Mesenchymal stem cell (in vitro differentiated cells and primary cell): ENCODE measurements around the gene XPO6.
A peak's percentile ranks its signal among the peaks of the same experiment; 100 is the strongest.

Source experiments
- DNase-seq: peaks from one replicate; pipeline ENCODE4 v3.0.0-alpha.2; 2013
- H2AFZ ChIP-seq: one replicate; pipeline ENCODE4 v1.6.1; 2013; ENCODE audit warnings: low read depth, mild to moderate bottlenecking, control low read depth, inconsistent platforms, low read length, moderate library complexity
- H2AK5ac ChIP-seq: 2 replicates; pipeline ENCODE4 v1.6.1; 2013; ENCODE audit warnings: low read length, moderate library complexity, mild to moderate bottlenecking, inconsistent platforms; ENCODE audit not compliant: severe bottlenecking
- H2BK120ac ChIP-seq: one replicate; pipeline ENCODE4 v1.6.1; 2013; ENCODE audit warnings: low read depth, mild to moderate bottlenecking, inconsistent platforms, low read length, moderate library complexity
- H2BK12ac ChIP-seq, 2 experiments: one replicate each; pipeline ENCODE4 v1.6.1; 2013; ENCODE audit warnings: inconsistent platforms in 2 of 2, low read length in 2 of 2, mild to moderate bottlenecking in 2 of 2, moderate library complexity in 2 of 2, control low read depth in 1 of 2
- H2BK15ac ChIP-seq: one replicate; pipeline ENCODE4 v1.6.1; 2013; ENCODE audit warnings: mild to moderate bottlenecking, low read depth, inconsistent platforms; ENCODE audit not compliant: poor library complexity, severe bottlenecking
- H2BK5ac ChIP-seq: 2 replicates; pipeline ENCODE4 v1.6.1; 2013; ENCODE audit warnings: low read depth, mild to moderate bottlenecking, low read length, control low read depth, inconsistent platforms; ENCODE audit not compliant: poor library complexity, severe bottlenecking
- H3K14ac ChIP-seq, 2 experiments: one replicate each; pipeline ENCODE4 v1.6.1; 2013; ENCODE audit warnings: inconsistent platforms in 2 of 2, low read length in 2 of 2, control low read depth in 1 of 2, mild to moderate bottlenecking in 1 of 2, moderate library complexity in 1 of 2
- H3K18ac ChIP-seq, 2 experiments: one replicate each; pipeline ENCODE4 v1.6.1; 2013; ENCODE audit warnings: inconsistent platforms in 2 of 2, low read length in 2 of 2, control low read depth in 1 of 2, low read depth in 1 of 2, mild to moderate bottlenecking in 1 of 2
- H3K23ac ChIP-seq, 2 experiments: one replicate each; pipeline ENCODE4 v1.6.1; 2013; ENCODE audit warnings: inconsistent platforms in 2 of 2, low read length in 2 of 2, mild to moderate bottlenecking in 2 of 2, moderate library complexity in 2 of 2, control low read depth in 1 of 2
- H3K27ac ChIP-seq: 2 replicates; pipeline ENCODE4 v1.5.1; 2013; ENCODE audit warnings: mild to moderate bottlenecking, moderate library complexity, low read length, control low read depth, inconsistent platforms; ENCODE audit not compliant: poor library complexity, severe bottlenecking
- H3K27me3 ChIP-seq, 2 experiments: 2 replicates each; pipeline versions ENCODE4 v1.6.1 to v1.7.0; 2013; ENCODE audit warnings: low read length in 2 of 2, mild to moderate bottlenecking in 2 of 2, moderate library complexity in 2 of 2, control low read depth in 1 of 2, inconsistent platforms in 1 of 2; ENCODE audit not compliant: control insufficient read depth in 1 of 2, insufficient read depth in 1 of 2
- H3K36me3 ChIP-seq, 2 experiments: 2 replicates each; pipeline versions ENCODE4 v1.6.1 to v1.7.0; 2013; ENCODE audit warnings: low read length in 2 of 2, control low read depth in 1 of 2, inconsistent platforms in 1 of 2, low read depth in 1 of 2, mild to moderate bottlenecking in 1 of 2; ENCODE audit not compliant: insufficient read depth in 2 of 2, control insufficient read depth in 1 of 2
- H3K4ac ChIP-seq, 2 experiments: one replicate each; pipeline ENCODE4 v1.6.1; 2013; ENCODE audit warnings: inconsistent platforms in 2 of 2, low read length in 2 of 2, mild to moderate bottlenecking in 2 of 2, moderate library complexity in 2 of 2, control low read depth in 1 of 2, low read depth in 1 of 2
- H3K4me1 ChIP-seq: 2 replicates; pipeline ENCODE4 v1.6.1; 2013; ENCODE audit warnings: low read depth, low read length, control low read depth; ENCODE audit not compliant: control insufficient read depth, insufficient read depth
- H3K4me2 ChIP-seq: 2 replicates; pipeline ENCODE4 v1.6.1; 2013; ENCODE audit warnings: low read length, mild to moderate bottlenecking, inconsistent platforms; ENCODE audit not compliant: poor library complexity, severe bottlenecking
- H3K4me3 ChIP-seq, 2 experiments: 2 replicates each; pipeline versions ENCODE4 v1.5.1 to v1.7.0; 2013; ENCODE audit warnings: low read length in 2 of 2, mild to moderate bottlenecking in 2 of 2, control low read depth in 1 of 2, low read depth in 1 of 2; ENCODE audit not compliant: insufficient read depth in 1 of 2
- H3K79me1 ChIP-seq: replicated peaks from 2 replicates; pipeline ENCODE4 v1.6.1; 2013; ENCODE audit warnings: mild to moderate bottlenecking, control low read depth, low read length, inconsistent platforms; ENCODE audit not compliant: poor library complexity, severe bottlenecking
- H3K9ac ChIP-seq: 2 replicates; pipeline ENCODE4 v1.7.0; 2013; ENCODE audit warnings: mild to moderate bottlenecking, low read length, moderate library complexity
- H3K9me3 ChIP-seq: 2 replicates; pipeline ENCODE4 v1.7.0; 2013; ENCODE audit warnings: mild to moderate bottlenecking, low read length; ENCODE audit not compliant: control insufficient read depth
- H4K8ac ChIP-seq: one replicate; pipeline ENCODE4 v1.6.1; 2013; ENCODE audit warnings: inconsistent platforms, mild to moderate bottlenecking, low read length, moderate library complexity
- H4K91ac ChIP-seq: one replicate; pipeline ENCODE4 v1.6.1; 2013; ENCODE audit warnings: mild to moderate bottlenecking, low read length, inconsistent platforms
- WGBS: methylation state at CpG from one replicate; pipeline ENCODE4 v1.1.7; 2013; ENCODE audit warnings: mixed read lengths; 5-methylcytosine and 5-hydroxymethylcytosine counted together

Gene XPO6

GRCh38 chr16:28145796-28146195 is 66.0 kb downstream of the XPO6 start:
- no peak overlapping the region for H2BK12ac ChIP-seq
- H3K4me2 ChIP-seq: no peak overlapping the region
- H3K4me3 ChIP-seq: no peak overlapping the region
- no peak overlapping the region for H2BK120ac ChIP-seq
- no peaks in the 10 kb centered on the region for H3K9me3 ChIP-seq
- H4K8ac ChIP-seq: no peak overlapping the region
- H3K79me1 ChIP-seq: peaks cover 32% of the 10 kb centered on the region
- no peak overlapping the region for H2BK5ac ChIP-seq
- H2BK15ac ChIP-seq: no peak overlapping the region
- H3K27ac ChIP-seq: no peak overlapping the region
- H3K36me3 ChIP-seq: peaks cover 21 to 93% of the 10 kb centered on the region in 2 experiments
- H3K27me3 ChIP-seq: no peaks in the 10 kb centered on the region
- no peaks in the 10 kb centered on the region for H3K4me1 ChIP-seq
- no peak overlapping the region for H2AK5ac ChIP-seq
- 100% methylated on average over 2 of the region's 2 CpGs for WGBS
- no peak overlapping the region for H3K4ac ChIP-seq
- no peak overlapping the region for H4K91ac ChIP-seq
- H3K18ac ChIP-seq: no peak overlapping the region
- no peak overlapping the region for H2AFZ ChIP-seq
- H3K23ac ChIP-seq: no peak overlapping the region
- no peak overlapping the region for H3K9ac ChIP-seq
- no peak overlapping the region for H3K14ac ChIP-seq
- no peak for DNase-seq

- DNase-seq: peak; percentile 43
- peaks cover 21% of the 10 kb centered on the region for H3K79me1 ChIP-seq
- no peak overlapping the region for H2BK5ac ChIP-seq
- H2BK120ac ChIP-seq: no peak overlapping the region
- H3K9me3 ChIP-seq: no peaks in the 10 kb centered on the region
- H3K27me3 ChIP-seq: no peaks in the 10 kb centered on the region
- 89% methylated on average over 5 of the region's 5 CpGs for WGBS
- H3K27ac ChIP-seq: no peak overlapping the region
- no peak overlapping the region for H3K4me3 ChIP-seq
- H3K23ac ChIP-seq: no peak overlapping the region
- H4K8ac ChIP-seq: no peak overlapping the region
- H3K14ac ChIP-seq: no peak overlapping the region
- H3K4ac ChIP-seq: no peak overlapping the region
- H2AK5ac ChIP-seq: no peak overlapping the region
- no peak overlapping the region for H3K4me2 ChIP-seq
- no peak overlapping the region for H2BK12ac ChIP-seq
- no peak overlapping the region for H3K9ac ChIP-seq
- peaks cover 13 to 78% of the 10 kb centered on the region in 2 experiments for H3K36me3 ChIP-seq
- no peak overlapping the region for H4K91ac ChIP-seq
- H2BK15ac ChIP-seq: peak overlapping the region; percentile 33
- H2AFZ ChIP-seq: no peak overlapping the region
- no peak overlapping the region for H3K18ac ChIP-seq
- no peaks in the 10 kb centered on the region for H3K4me1 ChIP-seq
These were observed 70.8 kb downstream of the XPO6 start for GRCh38 chr16:28140788-28141618.

GRCh38 chr16:28139530-28139929 is 72.2 kb downstream of the XPO6 start:
- H3K4me3 ChIP-seq: no peak overlapping the region
- H3K18ac ChIP-seq: no peak overlapping the region
- no peak overlapping the region for H2BK15ac ChIP-seq
- H2BK5ac ChIP-seq: no peak overlapping the region
- H4K8ac ChIP-seq: no peak overlapping the region
- no peak overlapping the region for H3K27ac ChIP-seq
- no peak overlapping the region for H3K23ac ChIP-seq
- no peak overlapping the region for H2BK120ac ChIP-seq
- H4K91ac ChIP-seq: no peak overlapping the region
- no peaks in the 10 kb centered on the region for H3K4me1 ChIP-seq
- no peaks in the 10 kb centered on the region for H3K9me3 ChIP-seq
- H3K14ac ChIP-seq: no peak overlapping the region
- no peaks in the 10 kb centered on the region for H3K27me3 ChIP-seq
- WGBS: no CpG with 5 or more reads among the region's 1 CpG
- H3K4me2 ChIP-seq: no peak overlapping the region
- no peak overlapping the region for H3K9ac ChIP-seq
- peaks cover 27% of the 10 kb centered on the region for H3K79me1 ChIP-seq
- peaks cover 19 to 78% of the 10 kb centered on the region in 2 experiments for H3K36me3 ChIP-seq
- no peak for DNase-seq
- H2BK12ac ChIP-seq: no peak overlapping the region
- no peak overlapping the region for H2AFZ ChIP-seq
- H2AK5ac ChIP-seq: no peak overlapping the region
- no peak overlapping the region for H3K4ac ChIP-seq

- no peak overlapping the region for H3K23ac ChIP-seq
- H2BK120ac ChIP-seq: no peak overlapping the region
- no peak overlapping the region for H3K4me2 ChIP-seq
- no peak for DNase-seq
- H2AFZ ChIP-seq: no peak overlapping the region
- H3K14ac ChIP-seq: no peak overlapping the region
- 95% methylated on average over 6 of the region's 6 CpGs for WGBS
- no peaks in the 10 kb centered on the region for H3K9me3 ChIP-seq
- H3K9ac ChIP-seq: no peak overlapping the region
- no peak overlapping the region for H2BK15ac ChIP-seq
- no peak overlapping the region for H2AK5ac ChIP-seq
- H3K79me1 ChIP-seq: peaks cover 31% of the 10 kb centered on the region
- H4K91ac ChIP-seq: no peak overlapping the region
- no peak overlapping the region for H3K27ac ChIP-seq
- peak overlapping the region in 1 of 2 experiments; percentile 19 for H2BK12ac ChIP-seq
- H3K18ac ChIP-seq: no peak overlapping the region
- no peak overlapping the region for H3K4me3 ChIP-seq
- H4K8ac ChIP-seq: no peak overlapping the region
- no peaks in the 10 kb centered on the region for H3K4me1 ChIP-seq
- no peak overlapping the region for H3K4ac ChIP-seq
- no peak overlapping the region for H2BK5ac ChIP-seq
- peaks cover 34 to 82% of the 10 kb centered on the region in 2 experiments for H3K36me3 ChIP-seq
- H3K27me3 ChIP-seq: no peaks in the 10 kb centered on the region
These were observed 74.9 kb downstream of the XPO6 start for GRCh38 chr16:28136751-28137434.
